ENCODE data around the gene HDAC4. TPM values are rescaled to one million over a fixed set of nuclear protein-coding genes. Genes with fewer than 3 reads are reported as not detected.

Gene HDAC4
- total and polyA plus RNA-seq, 2 of the 8 experiments (the other 6 are each of a cell fraction or from before 2014, with no cell fraction given): 15.4 to 31.5 TPM

- TF ChIP-seq CHD7 (IDR thresholded peaks at IDR 0.05; ENCODE audit: insufficient replicate concordance, low read length) (no peak), TAF1 (IDR thresholded peaks at IDR 0.05; ENCODE audit: low read depth, low read length) (no peak), TEAD4 (IDR thresholded peaks at IDR 0.05; ENCODE audit: low read depth, low read length) (no peak), CREB1 (IDR thresholded peaks at IDR 0.05) (no peak), TBP (IDR thresholded peaks at IDR 0.05; ENCODE audit: low read depth, low read length) (no peak), KDM5A (IDR thresholded peaks at IDR 0.05; ENCODE audit: low read length) (no peak), TCF12 (IDR thresholded peaks at IDR 0.05; ENCODE audit: low read depth, low read length) (no peak), SIRT6 (IDR thresholded peaks at IDR 0.05; ENCODE audit: low read length) (no peak), GABPA (IDR thresholded peaks at IDR 0.05; ENCODE audit: borderline replicate concordance, insufficient read depth, low read length) (no peak)
These were observed 305.2 kb downstream of the HDAC4 start (continued) for GRCh38 chr2:239095460-239096081.

All from H1 (cell line).